HepG2 (cell line): ENCODE data around the gene TGDS. TPM values are rescaled to one million over a fixed set of nuclear protein-coding genes. Genes with fewer than 3 reads are reported as not detected.

Source experiments
- ATAC-seq: fragments of 200-7000 bp; cut with Tn5 transposase; 3 replicates; pipeline ENCODE4 v1.9.1; 2020; ENCODE audit warnings: mild to moderate bottlenecking, moderate library complexity
- BruUV-seq: library from RNA; stranded (reverse); fragments of 400-500 nt; replicated peaks from 2 replicates; lab custom pipeline; 2021; lab: Mats Ljungman, UMichigan
- CTCF ChIA-PET: fragments of 300-600 bp; formaldehyde crosslinking; extraction: SDS; loops from one replicate; lab custom pipeline; 2021; ENCODE audit warnings: low total read pairs, inconsistent platforms, low intra/inter-chr PET ratio; lab: Yijun Ruan, JAX
- POLR2A ChIA-PET: fragments of 350-600 bp; sonication (Branson Sonifier 250); formaldehyde crosslinking; loops from one replicate; lab custom pipeline; 2020; ENCODE audit warnings: antibody characterized with exemption, inconsistent platforms; lab: Yijun Ruan, JAX
- DNase-seq: peaks from one replicate; pipeline ENCODE4 v3.0.0-alpha.2; 2015; ENCODE audit warnings: low spot score
- FAIRE-seq: peaks from 3 replicates; lab custom pipeline; 2011; peaks lifted over from hg19 to GRCh38; lab: Jason Lieb, UNC
- H2AFZ ChIP-seq: one replicate; pipeline ENCODE4 v1.6.1; 2011; ENCODE audit warnings: low read length, inconsistent platforms
- H3K27ac ChIP-seq: fragments of 300-600 bp; 3 replicates; pipeline ENCODE4 v1.8.0; 2011; ENCODE audit warnings: mixed run types, mild to moderate bottlenecking, mixed read lengths, low read length, inconsistent platforms; ENCODE audit not compliant: insufficient read depth; ENCODE audit errors: extremely low read length
- H3K27me3 ChIP-seq, 2 experiments: fragments of 200-600 bp in 1 of 2; 2 replicates in 1 of 2; 3 replicates in 1 of 2; pipeline versions ENCODE4 v1.6.0 to v1.8.0; 2011; ENCODE audit warnings: low read length in 2 of 2, mild to moderate bottlenecking in 2 of 2, moderate library complexity in 2 of 2, inconsistent platforms in 1 of 2; ENCODE audit not compliant: insufficient read depth in 2 of 2, control insufficient read depth in 1 of 2
- H3K36me3 ChIP-seq, 2 experiments: fragments of 200-600 bp in 1 of 2; replicated peaks in 1 of 2; 2 replicates in 1 of 2; 3 replicates in 1 of 2; pipeline versions ENCODE4 v1.5.1 to v1.8.0; 2011; ENCODE audit warnings: low read length in 2 of 2, inconsistent platforms in 1 of 2; ENCODE audit not compliant: insufficient read depth in 2 of 2, control insufficient read depth in 1 of 2
- H3K4me1 ChIP-seq: 2 replicates; pipeline ENCODE4 v1.5.1; 2012; ENCODE audit warnings: low read length, inconsistent platforms; ENCODE audit not compliant: insufficient read depth
- H3K4me2 ChIP-seq: 2 replicates; pipeline ENCODE4 v1.6.0; 2011; ENCODE audit warnings: low read depth, low read length, inconsistent platforms
- H3K4me3 ChIP-seq, 3 experiments: fragments of 200-600 bp in 1 of 3; sonication (generic), shearing (Covaris generic) in 1 of 3; replicated peaks in 1 of 3; 2 replicates each; pipeline ENCODE4 v1.5.1; 2011 to 2016; ENCODE audit warnings: low read length in 3 of 3, inconsistent platforms in 2 of 3, low read depth in 2 of 3, mild to moderate bottlenecking in 2 of 3, control low read depth in 1 of 3, mixed read lengths in 1 of 3; ENCODE audit not compliant: insufficient read depth in 1 of 3
- H3K79me2 ChIP-seq: one replicate; pipeline ENCODE4 v1.6.1; 2011; ENCODE audit warnings: low read length, inconsistent platforms; ENCODE audit not compliant: insufficient read depth
- H3K9ac ChIP-seq: 2 replicates; pipeline ENCODE4 v1.6.0; 2011; ENCODE audit warnings: mild to moderate bottlenecking, low read depth, low read length, inconsistent platforms; ENCODE audit not compliant: insufficient read depth
- H3K9me3 ChIP-seq: 2 replicates; pipeline ENCODE4 v1.5.1; 2012; ENCODE audit warnings: mild to moderate bottlenecking, low read length
- H4K20me1 ChIP-seq: 2 replicates; pipeline ENCODE4 v1.6.0; 2011; ENCODE audit warnings: inconsistent platforms, mild to moderate bottlenecking, low read length, moderate library complexity; ENCODE audit not compliant: insufficient read depth
- ZBTB40 ChIP-seq, 2 experiments: fragments of 450-650 bp in 1 of 2; sonication (generic) in 1 of 2; formaldehyde crosslinking in 1 of 2; IDR thresholded peaks; 2 replicates each; pipeline versions ENCODE4 v1.6.1 to v1.8.0; 2016 to 2022; ENCODE audit warnings: antibody characterized with exemption in 1 of 2, mild to moderate bottlenecking in 1 of 2, missing genetic modification reagents in 1 of 2
- ZNF143 ChIP-seq: sonication (generic); formaldehyde crosslinking; IDR thresholded peaks from 2 replicates; pipeline ENCODE4 v1.4.0; 2020; ENCODE audit warnings: missing genetic modification reagents
- ZNF558 ChIP-seq: sonication (generic); formaldehyde crosslinking; IDR thresholded peaks from 2 replicates; pipeline ENCODE4 v1.9.0; 2022; ENCODE audit warnings: mild to moderate bottlenecking, missing genetic modification reagents, borderline replicate concordance
- WGBS: methylation state at CpG from one replicate; pipeline ENCODE4 v1.1.6; 2017; ENCODE audit warnings: low lambda C conversion rate; 5-methylcytosine and 5-hydroxymethylcytosine counted together
- in situ Hi-C: cut with HindIII; loops from 2 replicates; pipeline ENCODE4 v1.10.0; 2017; ENCODE audit warnings: low pct_unique_long_range_greater_than_20kb; ENCODE audit not compliant: extremely low pct_ligation_motif_present
- intact Hi-C: fragments of 100-400 bp; cut with micrococcal nuclease; formaldehyde crosslinking; loops from one replicate; pipeline ENCODE4 v1.10.0; 2022; ENCODE audit not compliant: unreplicated experiment
- polyA plus RNA-seq, 8 experiments: library from polyadenylated mRNA; depleted of rRNA in 3 of 8; stranded (reverse) in 7 of 8; unstranded in 1 of 8; fragments of >200 nt; fragmentation: Illumina TruSeq in 4 of 8; extraction: Trizol in 4 of 8; gene quantifications; 2 replicates each; pipeline versions ENCODE4 v1.2.1 to v1.2.3, GENCODE V29; 2011 to 2016; ENCODE audit warnings: low read depth in 4 of 8, missing spikeins in 1 of 8, mixed read lengths in 1 of 8; ENCODE audit not compliant: insufficient read depth in 1 of 8
- total RNA-seq, 5 experiments: library from RNA; depleted of rRNA; stranded (reverse); fragments of >200 nt; fragmentation: Illumina TruSeq; extraction: Trizol; gene quantifications; 2 replicates each; pipeline ENCODE4 v1.2.3, GENCODE V29; 2016; ENCODE audit warnings: low read depth in 1 of 5

The TGDS gene
- total and polyA plus RNA-seq, 2 of the 13 experiments (the other 11 are each of a cell fraction or from before 2014, with no cell fraction given): 15.5 to 17.9 TPM

DNA sequence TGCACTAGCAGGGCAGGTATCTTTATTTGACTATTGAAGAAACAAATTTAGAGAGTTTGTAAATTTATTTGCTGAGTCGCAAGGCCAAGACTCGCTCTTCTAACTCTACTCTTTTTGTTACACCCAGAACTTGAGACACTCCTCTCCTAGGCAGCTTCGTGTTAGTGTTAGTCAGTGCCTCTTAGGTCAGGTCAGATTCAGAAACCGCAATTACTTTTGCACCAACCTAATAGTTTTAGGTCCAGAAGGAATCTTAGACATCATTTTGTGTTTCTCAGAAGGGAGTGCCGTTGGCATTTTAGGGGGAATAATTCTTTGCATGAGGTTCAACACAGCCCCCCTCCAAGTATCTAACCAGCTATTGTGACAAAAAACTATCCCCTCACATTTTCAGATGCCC is 14.5 kb upstream of the TGDS start:
- Histone ChIP-seq H3K4me3 (no peak overlapping the region), H3K9me3 (no peaks in the 10 kb centered on the region), H3K36me3 (no peaks in the 10 kb centered on the region), H3K4me2 (no peak overlapping the region), H3K27me3 (no peaks in the 10 kb centered on the region), H3K79me2 (no peaks in the 10 kb centered on the region), H2AFZ (no peak overlapping the region), H3K27ac (no peak overlapping the region), H4K20me1 (no peaks in the 10 kb centered on the region), H3K4me1 (no peaks in the 10 kb centered on the region), H3K9ac (no peak overlapping the region)
- intact Hi-C loops (no loop called here), in situ Hi-C loops (no loop called here)
- ATAC-seq: no peak
- 21% methylated on average over 5 of the region's 5 CpGs for WGBS
- ChIA-PET POLR2A (no interaction called here), CTCF (no interaction called here)
- no TSS peak for BruUV-seq
- DNase-seq: no peak
- no peak for FAIRE-seq
- TF ChIP-seq ZNF558: no peak
- peak; percentile 81 for TF ChIP-seq ZBTB40 (IDR thresholded peaks at IDR 0.05)
- TF ChIP-seq ZBTB40 (CRISPR knock-in tag; IDR thresholded peaks at IDR 0.05): no peak
- TF ChIP-seq ZNF143 (CRISPR knock-in tag): no peak
